Stimulated activated naive CD4-positive, alpha-beta T cell treated with Interleukin-2 at 50 U/mL for 16 hours (primary cell): ENCODE data around the gene ATP5F1D.

Source experiments
- DNase-seq: peaks from one replicate; lab custom pipeline; 2025; lab: John Stamatoyannopoulos, UW

The ATP5F1D gene

GRCh38 chr19:1259206-1259875 is 17.8 kb downstream of the ATP5F1D start:
- peak; percentile 65 for DNase-seq

GRCh38 chr19:1259876-1260748 is 18.6 kb downstream of the ATP5F1D start:
- DNase-seq: peak; percentile 45

GRCh38 chr19:1260749-1261537 is 19.4 kb downstream of the ATP5F1D start:
- DNase-seq: peak; percentile 93

GRCh38 chr19:1261538-1261797 is 19.9 kb downstream of the ATP5F1D start:
- DNase-seq: no peak

GRCh38 chr19:1261798-1262622 is 20.5 kb downstream of the ATP5F1D start:
- DNase-seq: peak; percentile 19

- DNase-seq: no peak
Measured at GRCh38 chr19:1262623-1263123, 21.1 kb downstream of the ATP5F1D start.

- DNase-seq: no peak
Measured at GRCh38 chr19:1263188-1263587, 21.6 kb downstream of the ATP5F1D start.

GRCh38 chr19:1264801-1265614 is 23.5 kb downstream of the ATP5F1D start:
- no peak for DNase-seq

- peak; percentile 33 for DNase-seq
Measured at GRCh38 chr19:1265615-1266128, 24.1 kb downstream of the ATP5F1D start.

GRCh38 chr19:1266129-1266915 is 24.8 kb downstream of the ATP5F1D start:
- DNase-seq: peak; percentile 74

- peak; percentile 54 for DNase-seq
Measured at GRCh38 chr19:1266916-1267476, 25.4 kb downstream of the ATP5F1D start.

GRCh38 chr19:1267477-1268225 is 26.1 kb downstream of the ATP5F1D start:
- no peak for DNase-seq

- DNase-seq: no peak
Measured at GRCh38 chr19:1268226-1269064, 26.9 kb downstream of the ATP5F1D start.

- DNase-seq: peak; percentile 99
Measured at GRCh38 chr19:1269065-1269477, 27.5 kb downstream of the ATP5F1D start, which contains the start of gene CIRBP. CIRBP (plus strand) TSS chr19:1269332; CDS start chr19:1270934, 1,602 bp downstream.

GRCh38 chr19:1269478-1270212 is 28.1 kb downstream of the ATP5F1D start:
- DNase-seq: peak; percentile 75

- no peak for DNase-seq
Measured at GRCh38 chr19:1270213-1270853, 28.8 kb downstream of the ATP5F1D start.
